LoVo (cell line): ENCODE results near the gene HCN2.
A peak's percentile ranks its signal among the peaks of the same experiment; 100 is the strongest.
"Not testable (repeated sequence)": the region's sequence is repeated elsewhere in the genome, so short reads cannot be mapped to it uniquely, and the experiment has no call there.

Source experiments
- DNase-seq: peaks from one replicate; pipeline ENCODE4 v3.0.0-alpha.2; 2016; ENCODE audit warnings: low spot score

The HCN2 gene

GRCh38 chr19:620166-620862, 30.6 kb downstream of the HCN2 start:
- DNase-seq, result no peak

GRCh38 chr19:621191-621590, 31.5 kb downstream of the HCN2 start:
- DNase-seq, result not testable (repeated sequence)

- DNase-seq, result no peak
Measured at GRCh38 chr19:621819-622218, 32.1 kb downstream of the HCN2 start.

GRCh38 chr19:622666-623065, 33.0 kb downstream of the HCN2 start:
- no peak for DNase-seq

GRCh38 chr19:623175-623916, 33.7 kb downstream of the HCN2 start:
- no peak for DNase-seq

GRCh38 chr19:623974-624373, 34.3 kb downstream of the HCN2 start:
- no peak for DNase-seq

- no peak for DNase-seq
Measured at GRCh38 chr19:624433-625109, 34.9 kb downstream of the HCN2 start.

GRCh38 chr19:625257-625656, 35.6 kb downstream of the HCN2 start:
- DNase-seq, result no peak

GRCh38 chr19:626566-626965, 36.9 kb downstream of the HCN2 start:
- DNase-seq, result not testable (repeated sequence)

- no peak for DNase-seq
Measured at GRCh38 chr19:628168-628567, 38.5 kb downstream of the HCN2 start.

- DNase-seq, result not testable (repeated sequence)
Measured at GRCh38 chr19:629515-629914, 39.8 kb downstream of the HCN2 start.

GRCh38 chr19:629961-630714, 40.5 kb downstream of the HCN2 start:
- DNase-seq, result no peak

GRCh38 chr19:632579-633067, 42.9 kb downstream of the HCN2 start:
- DNase-seq, result peak; percentile 54

- peak; percentile 97 for DNase-seq
Measured at GRCh38 chr19:633068-633785, 43.5 kb downstream of the HCN2 start, which contains the start of gene POLRMT. POLRMT (minus strand) TSS chr19:633537; CDS start chr19:633512, 25 bp downstream.

- DNase-seq, result no peak
Measured at GRCh38 chr19:633786-634639, 44.3 kb downstream of the HCN2 start.

- no peak for DNase-seq
Measured at GRCh38 chr19:634975-635652, 45.4 kb downstream of the HCN2 start.

GRCh38 chr19:638906-639252, 49.2 kb downstream of the HCN2 start:
- no peak for DNase-seq

- DNase-seq, result peak; percentile 89
Measured at GRCh38 chr19:639253-640160, 49.8 kb downstream of the HCN2 start, which contains the start of gene FGF22. FGF22 (plus strand) TSS chr19:639879; CDS start chr19:639926, 47 bp downstream.

GRCh38 chr19:640161-640558, 50.5 kb downstream of the HCN2 start:
- no peak for DNase-seq
